ENCODE results near the gene APOA1.

The APOA1 gene

DNA sequence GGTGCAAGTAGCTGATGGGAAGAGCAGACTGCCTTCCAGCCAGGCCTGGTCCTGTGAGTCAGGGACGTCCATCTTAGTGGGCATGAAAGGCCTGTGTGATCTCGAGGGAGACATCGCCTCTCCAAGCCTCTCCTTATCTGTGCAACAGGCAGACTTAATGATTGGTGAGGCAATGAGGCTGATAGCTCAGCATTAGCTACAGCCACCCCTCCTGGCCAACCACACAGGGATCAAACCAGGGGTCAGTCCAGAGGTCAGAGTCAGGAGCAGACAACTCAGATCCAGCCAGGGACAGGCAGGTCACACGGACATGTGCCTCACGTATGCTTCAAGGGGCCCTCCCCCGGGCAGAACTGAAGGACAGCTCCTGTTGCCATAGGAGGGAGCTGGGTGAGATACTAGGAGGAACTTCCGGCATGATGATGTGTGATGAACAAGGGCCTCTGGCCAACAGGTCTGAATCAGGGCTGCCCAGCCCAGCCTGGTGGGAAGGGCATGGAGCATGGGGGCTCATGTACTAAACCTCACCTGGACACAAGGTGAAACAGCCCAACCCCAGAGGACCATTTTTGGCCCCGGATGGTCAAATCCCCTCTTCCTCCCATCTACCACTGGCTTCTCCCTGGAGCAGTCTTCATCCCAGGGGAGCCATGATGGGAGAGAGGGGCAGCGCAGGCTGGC lies 10.5 kb downstream of the APOA1 start:
- no peak for ATAC-seq (ENCODE audit: insufficient read depth, low read depth)
- H4K20me1 ChIP-seq (ENCODE audit: insufficient read depth, low read length) = no peaks in the 10 kb centered on the region
- DNase-seq = no peak
- H3K9me3 ChIP-seq (ENCODE audit: insufficient read depth, low read length, severe bottlenecking) = no peaks in the 10 kb centered on the region
- H3K4me2 ChIP-seq (ENCODE audit: insufficient read depth, low read length) = no peak overlapping the region
- H3K4me3 ChIP-seq (ENCODE audit: low read depth in 1 of 2, low read length in 2 of 2) = no peak overlapping the region
- H3K4me1 ChIP-seq (ENCODE audit: insufficient read depth, low read length) = no peaks in the 10 kb centered on the region
- H3K27ac ChIP-seq (ENCODE audit: low read length) = no peak overlapping the region
- no peak overlapping the region for H3K9ac ChIP-seq (ENCODE audit: low read depth, low read length)
- no peak overlapping the region for H2AFZ ChIP-seq (ENCODE audit: low read depth, low read length)
- H3K79me2 ChIP-seq (ENCODE audit: insufficient read depth, low read length) = no peaks in the 10 kb centered on the region
- H3K36me3 ChIP-seq (ENCODE audit: insufficient read depth, low read length) = no peaks in the 10 kb centered on the region
- TF ChIP-seq EZH2 (IDR thresholded peaks at IDR 0.05; ENCODE audit: borderline replicate concordance, low read depth, low read length, severe bottlenecking) = no peak
- TF ChIP-seq, protein P1, sequence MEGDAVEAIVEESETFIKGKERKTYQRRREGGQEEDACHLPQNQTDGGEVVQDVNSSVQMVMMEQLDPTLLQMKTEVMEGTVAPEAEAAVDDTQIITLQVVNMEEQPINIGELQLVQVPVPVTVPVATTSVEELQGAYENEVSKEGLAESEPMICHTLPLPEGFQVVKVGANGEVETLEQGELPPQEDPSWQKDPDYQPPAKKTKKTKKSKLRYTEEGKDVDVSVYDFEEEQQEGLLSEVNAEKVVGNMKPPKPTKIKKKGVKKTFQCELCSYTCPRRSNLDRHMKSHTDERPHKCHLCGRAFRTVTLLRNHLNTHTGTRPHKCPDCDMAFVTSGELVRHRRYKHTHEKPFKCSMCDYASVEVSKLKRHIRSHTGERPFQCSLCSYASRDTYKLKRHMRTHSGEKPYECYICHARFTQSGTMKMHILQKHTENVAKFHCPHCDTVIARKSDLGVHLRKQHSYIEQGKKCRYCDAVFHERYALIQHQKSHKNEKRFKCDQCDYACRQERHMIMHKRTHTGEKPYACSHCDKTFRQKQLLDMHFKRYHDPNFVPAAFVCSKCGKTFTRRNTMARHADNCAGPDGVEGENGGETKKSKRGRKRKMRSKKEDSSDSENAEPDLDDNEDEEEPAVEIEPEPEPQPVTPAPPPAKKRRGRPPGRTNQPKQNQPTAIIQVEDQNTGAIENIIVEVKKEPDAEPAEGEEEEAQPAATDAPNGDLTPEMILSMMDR (IDR thresholded peaks at IDR 0.05; ENCODE audit: borderline replicate concordance, extremely low read depth, low read length, poor library complexity, severe bottlenecking) = no peak
- H3K27me3 ChIP-seq (ENCODE audit: insufficient read depth, low read length, poor library complexity) = no peaks in the 10 kb centered on the region

DNA sequence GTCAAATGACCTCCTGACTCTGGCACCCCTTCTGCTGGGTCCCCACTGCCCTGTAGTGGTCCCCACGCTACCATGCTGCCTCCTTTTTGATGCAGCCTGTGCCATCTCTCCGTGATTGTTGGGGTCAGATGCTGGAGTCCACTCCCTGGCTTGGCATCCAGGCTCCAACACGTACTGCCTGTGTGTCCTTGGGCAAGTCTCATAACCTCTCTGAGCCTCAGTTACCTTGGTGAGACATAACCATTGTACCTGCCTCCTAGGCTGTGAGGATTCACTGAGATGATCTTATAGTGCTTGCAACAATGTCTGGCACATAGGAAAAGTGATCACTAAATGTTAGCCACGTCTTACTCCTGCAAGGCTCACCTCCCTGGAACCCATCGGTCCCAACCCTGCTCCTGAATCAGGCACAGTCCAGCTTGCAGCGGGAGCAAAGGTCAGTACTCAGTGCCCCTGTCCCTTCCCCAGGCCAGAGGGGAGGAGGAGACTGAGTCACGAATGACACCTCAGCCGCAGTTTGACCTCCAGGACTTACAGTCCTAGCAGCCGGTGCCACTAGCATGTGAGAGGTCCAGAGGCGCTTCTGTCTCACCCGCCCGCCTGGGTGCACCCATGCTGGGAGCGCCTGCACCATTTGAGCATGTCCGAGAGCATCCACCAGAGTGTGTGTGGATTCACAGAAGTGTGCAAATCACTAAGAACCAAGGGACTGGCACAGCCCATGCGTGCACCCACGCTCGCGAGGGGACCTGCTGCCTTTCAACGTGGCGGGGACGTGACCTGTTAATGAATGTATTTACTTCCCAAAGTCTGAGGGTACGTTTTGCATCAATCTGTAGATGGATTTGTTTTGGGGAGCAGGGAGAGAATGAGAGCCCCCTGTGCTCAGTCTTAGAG lies 11.3 kb downstream of the APOA1 start:
- H4K20me1 ChIP-seq (ENCODE audit: insufficient read depth, low read length) = no peaks in the 10 kb centered on the region

DNA sequence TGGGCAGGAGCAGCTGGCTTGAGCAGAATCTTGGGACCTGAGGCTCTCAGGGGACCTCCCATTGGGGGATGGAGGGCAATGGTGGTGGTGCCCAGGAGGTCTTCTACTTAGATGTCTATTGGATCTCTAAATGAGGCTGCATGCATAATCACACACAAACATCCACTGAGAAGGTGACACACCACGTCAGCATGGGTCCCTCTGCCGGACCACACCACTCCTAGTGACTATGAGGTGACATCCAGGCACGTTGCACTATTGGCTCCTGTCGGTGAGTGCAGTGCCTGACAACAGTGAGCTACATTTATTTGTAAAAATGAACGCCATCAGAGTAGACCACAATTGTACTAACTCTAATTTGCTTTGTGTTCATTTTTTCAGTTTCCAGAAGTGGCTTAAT lies 12.0 kb downstream of the APOA1 start:
- Histone ChIP-seq H4K20me1 (ENCODE audit: insufficient read depth, low read length) (no peaks in the 10 kb centered on the region), H3K4me2 (ENCODE audit: insufficient read depth, low read length) (no peak overlapping the region), H3K9me3 (ENCODE audit: insufficient read depth, low read length, severe bottlenecking) (no peaks in the 10 kb centered on the region), H3K4me1 (ENCODE audit: insufficient read depth, low read length) (no peaks in the 10 kb centered on the region), H3K27ac (ENCODE audit: low read length) (no peak overlapping the region), H3K4me3 (ENCODE audit: low read depth in 1 of 2, low read length in 2 of 2) (no peak overlapping the region), H3K27me3 (ENCODE audit: insufficient read depth, low read length, poor library complexity) (no peaks in the 10 kb centered on the region), H2AFZ (ENCODE audit: low read depth, low read length) (no peak overlapping the region), H3K36me3 (ENCODE audit: insufficient read depth, low read length) (no peaks in the 10 kb centered on the region), H3K9ac (ENCODE audit: low read depth, low read length) (no peak overlapping the region), H3K79me2 (ENCODE audit: insufficient read depth, low read length) (no peaks in the 10 kb centered on the region)
- ATAC-seq (ENCODE audit: insufficient read depth, low read depth) (no peak), DNase-seq (no peak)
- no peak for TF ChIP-seq EZH2 (IDR thresholded peaks at IDR 0.05; ENCODE audit: borderline replicate concordance, low read depth, low read length, severe bottlenecking)
- TF ChIP-seq, protein P1 (IDR thresholded peaks at IDR 0.05; ENCODE audit: borderline replicate concordance, extremely low read depth, low read length, poor library complexity, severe bottlenecking) = no peak

More for the DNA sequence above, 11.3 kb downstream of the APOA1 start:
- ATAC-seq (ENCODE audit: insufficient read depth, low read depth) (no peak), DNase-seq (no peak)
- Histone ChIP-seq H3K9ac (ENCODE audit: low read depth, low read length) (no peak overlapping the region), H3K27me3 (ENCODE audit: insufficient read depth, low read length, poor library complexity) (no peaks in the 10 kb centered on the region), H3K4me2 (ENCODE audit: insufficient read depth, low read length) (no peak overlapping the region), H3K4me3 (ENCODE audit: low read depth in 1 of 2, low read length in 2 of 2) (no peak overlapping the region), H3K79me2 (ENCODE audit: insufficient read depth, low read length) (no peaks in the 10 kb centered on the region), H3K4me1 (ENCODE audit: insufficient read depth, low read length) (no peaks in the 10 kb centered on the region), H2AFZ (ENCODE audit: low read depth, low read length) (no peak overlapping the region), H3K9me3 (ENCODE audit: insufficient read depth, low read length, severe bottlenecking) (no peaks in the 10 kb centered on the region), H3K36me3 (ENCODE audit: insufficient read depth, low read length) (no peaks in the 10 kb centered on the region), H3K27ac (ENCODE audit: low read length) (no peak overlapping the region)
- TF ChIP-seq, protein P1 (IDR thresholded peaks at IDR 0.05; ENCODE audit: borderline replicate concordance, extremely low read depth, low read length, poor library complexity, severe bottlenecking) = no peak
- no peak for TF ChIP-seq EZH2 (IDR thresholded peaks at IDR 0.05; ENCODE audit: borderline replicate concordance, low read depth, low read length, severe bottlenecking)
